T-helper 1 cell (primary cell): Measurements from ENCODE around the gene ADNP2.

Experiments
- DNase-seq, 5 donors: peaks; one replicate each; pipeline ENCODE4 v3.0.0-alpha.2; 2012 to 2020

ADNP2 gene

GRCh38 chr18:80175451-80176204 is 66.6 kb downstream of the ADNP2 start:
- peak in 3 of 5 donors; percentile 7 to 26 (median 23) for DNase-seq

GRCh38 chr18:80176334-80177073 is 67.4 kb downstream of the ADNP2 start:
- no peak for DNase-seq

GRCh38 chr18:80177128-80177527 is 68.1 kb downstream of the ADNP2 start:
- DNase-seq, result no peak

GRCh38 chr18:80178935-80179818 is 70.1 kb downstream of the ADNP2 start:
- DNase-seq, result no peak

- no peak for DNase-seq
Observed at GRCh38 chr18:80179857-80180558, 70.9 kb downstream of the ADNP2 start.

DNA sequence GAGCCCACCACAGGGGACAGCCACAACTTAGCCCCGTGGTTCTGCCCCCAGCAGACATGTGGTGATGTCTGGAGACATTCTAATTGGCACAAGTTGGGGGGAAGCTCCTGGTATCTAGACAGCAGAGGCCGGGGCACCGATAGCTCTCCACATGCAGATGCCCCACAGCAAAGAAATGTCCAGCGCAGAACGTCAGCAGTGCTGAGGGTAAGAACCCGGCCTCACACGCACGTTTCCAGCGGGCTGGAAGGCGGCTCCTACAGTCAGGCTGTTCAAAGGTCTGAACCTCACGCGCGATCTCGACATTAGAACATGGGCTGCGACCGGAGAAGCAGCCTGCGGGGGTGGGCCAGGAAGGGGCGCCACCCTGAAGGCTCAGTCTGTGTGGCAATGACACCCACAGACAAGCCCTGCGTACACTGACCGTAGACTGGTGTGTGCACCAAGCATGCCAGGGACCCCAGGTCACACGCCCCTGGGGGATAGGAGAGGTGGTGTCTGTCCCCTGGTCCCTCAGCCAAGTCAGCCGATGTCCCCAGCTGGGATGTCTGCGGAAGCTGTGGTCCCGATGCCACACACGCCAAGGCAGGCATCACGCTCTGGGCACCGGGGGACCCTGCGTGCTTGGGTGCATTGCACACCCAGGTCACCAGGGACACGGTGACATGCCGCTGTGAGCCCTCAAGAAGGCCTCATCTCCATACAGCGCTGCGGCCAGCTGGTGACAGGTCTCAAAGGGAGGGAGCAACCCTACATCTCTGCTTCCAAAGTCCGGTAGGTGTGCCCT is 71.9 kb downstream of the ADNP2 start:
- no peak for DNase-seq

GRCh38 chr18:80181642-80182461 is 72.8 kb downstream of the ADNP2 start:
- DNase-seq, result no peak

GRCh38 chr18:80182855-80183254 is 73.8 kb downstream of the ADNP2 start:
- DNase-seq, result no peak

DNA sequence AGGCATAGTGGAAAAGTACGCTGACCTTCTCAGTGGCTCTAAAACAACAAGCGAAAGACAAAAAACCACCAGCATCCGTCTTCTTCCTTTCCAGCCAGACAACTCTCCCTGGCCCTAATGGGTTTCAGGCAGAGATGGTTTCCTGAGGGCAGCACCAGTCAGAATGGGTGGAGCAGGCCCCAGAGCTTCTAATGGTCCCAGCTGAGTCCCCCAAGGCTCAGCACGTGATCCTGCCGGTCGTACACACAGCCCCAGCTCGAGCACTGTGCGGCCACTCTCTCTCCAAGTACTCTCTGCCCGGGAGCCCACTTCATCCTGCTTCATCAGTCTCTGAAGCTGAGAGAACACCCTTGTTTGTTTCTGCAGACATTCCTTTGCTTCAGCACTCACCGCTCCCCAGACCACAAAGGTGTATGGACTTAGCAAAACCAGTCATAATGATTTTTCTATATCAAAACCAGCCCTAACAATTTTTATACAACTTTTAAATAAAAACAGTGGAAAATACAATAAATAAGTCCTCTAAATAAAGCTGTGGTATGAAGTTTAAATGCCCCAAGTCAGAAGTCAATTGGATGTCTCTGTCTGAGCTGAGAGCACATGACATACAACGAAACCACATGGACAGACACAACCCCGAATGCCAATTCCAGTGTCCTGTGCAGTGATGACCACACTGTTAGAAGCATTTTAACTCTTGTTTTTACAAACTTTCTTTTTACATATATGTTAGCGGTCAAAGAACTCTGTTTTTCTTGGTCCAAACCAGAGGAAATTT is 74.4 kb downstream of the ADNP2 start:
- DNase-seq, result no peak

GRCh38 chr18:80184243-80184772 is 75.2 kb downstream of the ADNP2 start:
- DNase-seq, result no peak

DNA sequence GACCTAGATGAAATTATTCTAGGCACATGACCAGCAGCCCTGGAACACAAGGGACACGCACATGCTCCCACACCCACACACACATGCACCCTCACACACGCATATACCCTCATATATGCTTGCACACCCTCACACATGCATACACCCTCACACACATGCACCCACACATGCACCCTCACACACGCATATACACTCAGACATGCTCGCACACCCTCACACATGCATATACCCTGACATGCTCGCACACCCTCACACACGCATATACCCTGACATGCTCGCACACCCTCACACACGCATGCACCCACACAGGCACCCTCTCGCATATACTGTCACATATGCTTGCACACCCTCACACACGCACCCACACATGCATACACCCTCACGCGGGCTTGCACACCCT is 76.5 kb downstream of the ADNP2 start:
- DNase-seq, result no peak

GRCh38 chr18:80187956-80188642 is 79.0 kb downstream of the ADNP2 start:
- no peak for DNase-seq

DNA sequence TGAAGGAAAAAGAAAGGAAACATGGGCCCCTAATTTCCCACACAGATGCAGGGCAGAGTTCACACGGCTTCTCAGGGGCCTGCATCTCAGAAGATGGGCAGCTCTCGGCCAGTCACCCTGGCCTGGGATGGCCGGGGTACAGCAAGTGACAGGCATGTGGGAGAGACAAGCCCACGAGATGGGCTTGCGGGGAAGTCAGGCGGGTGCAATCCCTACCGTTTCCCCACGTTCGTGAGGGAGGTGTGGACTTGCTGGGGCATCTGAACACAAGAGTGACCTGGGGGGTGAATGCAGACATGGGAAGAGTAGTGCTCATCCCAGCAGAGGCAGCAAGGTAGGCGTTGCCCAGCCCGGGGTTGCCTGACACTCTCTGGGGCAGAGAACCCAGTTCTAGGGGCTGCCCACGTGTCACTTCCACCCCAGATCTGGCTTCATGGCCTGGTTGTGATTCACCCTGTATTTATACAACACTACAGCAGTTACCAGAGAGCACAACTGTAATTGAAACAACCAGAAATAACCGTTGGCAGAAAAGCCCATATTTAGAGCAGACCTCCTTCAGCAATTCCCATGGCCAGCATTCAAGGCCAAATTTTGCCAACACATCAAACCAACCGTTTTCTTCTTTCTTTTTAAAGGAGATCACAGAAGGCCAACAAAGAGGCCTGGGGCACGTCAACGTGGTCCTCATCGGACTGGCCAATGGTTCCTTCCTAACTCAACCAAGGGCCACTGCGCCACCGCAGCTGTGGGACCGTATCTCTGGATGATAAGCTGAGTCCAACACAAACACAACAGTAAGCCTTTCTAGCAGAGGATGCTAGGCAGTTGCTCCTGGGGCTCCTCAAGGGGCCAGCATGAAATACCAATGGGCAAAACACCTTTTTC is 79.8 kb downstream of the ADNP2 start:
- DNase-seq, result no peak

DNA sequence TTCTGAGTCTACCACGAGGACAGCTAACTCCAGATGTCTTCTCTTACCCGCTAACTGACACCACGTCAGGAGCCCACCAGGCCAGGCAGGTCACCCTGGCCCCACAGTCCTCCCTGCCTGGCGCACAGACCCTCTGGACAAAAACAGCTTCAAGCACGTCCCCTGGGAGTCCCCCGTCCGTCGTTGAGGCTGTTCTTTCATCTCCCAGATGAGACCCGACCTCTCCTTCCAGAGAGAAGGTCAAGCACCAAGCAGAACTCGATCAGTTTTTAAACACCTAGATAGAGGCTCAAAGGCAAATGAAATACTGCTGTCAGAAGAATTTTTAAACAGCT is 80.4 kb downstream of the ADNP2 start:
- DNase-seq, result no peak
